OCI-LY1 (cell line): ENCODE measurements around the gene PAH.

ENCODE experiments used
- CTCF ChIP-seq: fragments of 200-600 bp; sonication (generic), shearing (Covaris generic); IDR thresholded peaks from 2 replicates; pipeline ENCODE4 v1.5.1; 2017; ENCODE audit warnings: mild to moderate bottlenecking, antibody characterized with exemption, low read length, moderate library complexity, mixed read lengths
- EZH2 ChIP-seq: fragments of 200-600 bp; sonication (generic), shearing (Covaris generic); IDR thresholded peaks from 2 replicates; pipeline ENCODE4 v1.8.0; 2017; ENCODE audit warnings: borderline replicate concordance, mixed run types, mild to moderate bottlenecking, antibody characterized with exemption, low read length, moderate library complexity, mixed read lengths

GRCh38 chr12:102964872-102965271, 47.8 kb upstream of the PAH start:
- TF ChIP-seq CTCF (no peak), EZH2 (no peak)
